Kidney epithelial cell (primary cell): ENCODE measurements around the gene NEU2. TPM values are rescaled to one million over a fixed set of nuclear protein-coding genes. Genes with fewer than 3 reads are reported as not detected.

Source experiments
- DNase-seq: peaks from one replicate; pipeline ENCODE4 v3.0.0-alpha.2; 2010; ENCODE audit warnings: low read depth
- H3K27me3 ChIP-seq: 2 replicates; pipeline ENCODE4 v1.6.0; 2011; ENCODE audit warnings: low read length; ENCODE audit not compliant: control insufficient read depth, insufficient read depth
- H3K36me3 ChIP-seq: 2 replicates; pipeline ENCODE4 v1.5.1; 2011; ENCODE audit warnings: low read length; ENCODE audit not compliant: control insufficient read depth, insufficient read depth
- H3K4me3 ChIP-seq: 2 replicates; pipeline ENCODE4 v1.5.1; 2011; ENCODE audit warnings: low read depth, mild to moderate bottlenecking, control low read depth, low read length
- total RNA-seq: library from RNA; depleted of rRNA; stranded (reverse); fragments of >200 nt; gene quantifications from 2 replicates; pipeline ENCODE4 v1.2.3, GENCODE V29; 2015
- TF ChIP-seq, protein P1 (sequence below): IDR thresholded peaks from 2 replicates; pipeline ENCODE4 v1.5.1; 2011; ENCODE audit warnings: mild to moderate bottlenecking, moderate library complexity, low read length, control low read depth, inconsistent platforms; ENCODE audit not compliant: insufficient read depth, poor library complexity, severe bottlenecking

NEU2 gene
- not detected in 2 replicates for total RNA-seq

DNA sequence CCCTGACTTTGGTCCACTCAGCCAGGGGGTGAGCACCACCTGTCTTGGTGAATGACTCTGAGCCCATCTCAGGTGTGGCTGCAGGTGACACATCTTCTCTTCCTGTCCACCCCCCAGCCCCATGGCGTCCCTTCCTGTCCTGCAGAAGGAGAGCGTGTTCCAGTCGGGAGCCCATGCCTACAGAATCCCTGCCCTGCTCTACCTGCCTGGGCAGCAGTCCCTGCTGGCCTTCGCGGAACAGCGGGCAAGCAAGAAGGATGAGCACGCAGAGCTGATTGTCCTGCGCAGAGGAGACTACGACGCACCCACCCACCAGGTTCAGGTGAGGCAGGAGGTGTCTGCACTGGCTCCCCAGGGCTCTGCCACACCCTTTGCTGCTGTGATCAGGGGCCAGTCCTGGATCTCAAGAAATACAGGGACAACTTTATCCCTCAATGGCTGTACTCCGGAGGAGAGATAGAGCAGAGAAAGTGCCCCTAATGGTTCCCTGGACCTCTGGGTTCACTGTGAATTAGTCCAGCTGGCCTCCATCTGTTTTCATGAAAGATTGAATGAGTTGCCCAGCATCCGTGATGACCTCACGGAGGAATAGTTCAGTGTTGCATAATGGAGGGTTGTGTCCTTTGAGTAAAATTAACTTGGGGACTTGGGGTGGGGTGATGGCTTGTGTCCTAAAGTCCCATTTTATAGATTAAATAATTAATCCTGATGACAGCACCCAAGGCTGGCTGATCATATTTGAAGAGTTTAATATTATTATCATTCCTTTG lies at the start of gene NEU2:
Gene NEU2, plus strand, starts transcription at position 122 of the 770 bp plus-strand sequence. Its CDS starts 0 bp downstream, at position 122.
- H3K4me3 ChIP-seq: no peak within 1 kb of the TSS
- TF ChIP-seq, protein P1, sequence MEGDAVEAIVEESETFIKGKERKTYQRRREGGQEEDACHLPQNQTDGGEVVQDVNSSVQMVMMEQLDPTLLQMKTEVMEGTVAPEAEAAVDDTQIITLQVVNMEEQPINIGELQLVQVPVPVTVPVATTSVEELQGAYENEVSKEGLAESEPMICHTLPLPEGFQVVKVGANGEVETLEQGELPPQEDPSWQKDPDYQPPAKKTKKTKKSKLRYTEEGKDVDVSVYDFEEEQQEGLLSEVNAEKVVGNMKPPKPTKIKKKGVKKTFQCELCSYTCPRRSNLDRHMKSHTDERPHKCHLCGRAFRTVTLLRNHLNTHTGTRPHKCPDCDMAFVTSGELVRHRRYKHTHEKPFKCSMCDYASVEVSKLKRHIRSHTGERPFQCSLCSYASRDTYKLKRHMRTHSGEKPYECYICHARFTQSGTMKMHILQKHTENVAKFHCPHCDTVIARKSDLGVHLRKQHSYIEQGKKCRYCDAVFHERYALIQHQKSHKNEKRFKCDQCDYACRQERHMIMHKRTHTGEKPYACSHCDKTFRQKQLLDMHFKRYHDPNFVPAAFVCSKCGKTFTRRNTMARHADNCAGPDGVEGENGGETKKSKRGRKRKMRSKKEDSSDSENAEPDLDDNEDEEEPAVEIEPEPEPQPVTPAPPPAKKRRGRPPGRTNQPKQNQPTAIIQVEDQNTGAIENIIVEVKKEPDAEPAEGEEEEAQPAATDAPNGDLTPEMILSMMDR: no peak
- no peaks in the 10 kb centered on the region for H3K27me3 ChIP-seq
- DNase-seq: no peak
- no peaks in the 10 kb centered on the region for H3K36me3 ChIP-seq

DNA sequence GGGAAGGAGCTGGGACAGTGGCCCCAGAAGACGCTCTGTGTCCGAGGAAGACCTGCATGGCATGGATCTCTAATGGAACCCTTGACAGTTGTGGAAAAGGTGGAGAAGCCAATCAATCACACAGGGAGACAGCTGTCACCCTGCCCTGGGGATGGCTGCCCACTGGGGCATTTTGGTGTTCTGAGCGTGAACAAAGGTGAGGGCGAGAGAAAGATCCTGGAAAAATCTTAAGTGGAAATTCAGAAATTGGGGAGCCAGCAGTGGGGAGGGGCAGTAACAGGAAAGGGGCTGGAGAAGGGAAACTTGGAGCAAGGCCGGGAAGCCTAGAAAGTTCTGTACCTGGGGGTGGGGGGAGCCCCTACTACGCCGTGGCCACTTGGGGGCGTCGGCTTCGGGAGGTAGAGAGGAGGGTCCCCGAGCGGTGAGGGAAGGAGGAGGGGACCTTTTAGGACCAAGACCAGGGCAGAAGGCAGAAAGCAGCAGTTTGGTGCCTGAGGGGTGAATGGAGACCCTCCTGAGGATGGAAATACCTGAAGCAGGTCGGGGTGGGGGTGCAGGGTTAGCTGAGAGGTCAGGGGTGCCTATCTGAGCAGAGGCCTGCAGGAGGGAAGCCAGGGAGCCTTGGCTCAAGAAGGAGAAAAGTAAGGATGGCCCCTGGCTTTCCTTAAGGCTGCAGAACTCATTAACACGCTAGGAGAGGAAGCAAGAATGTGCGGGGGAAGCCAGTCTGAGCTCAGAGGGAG lies 49.4 kb upstream of the NEU2 start:
- TF ChIP-seq, protein P1: no peak
- Histone ChIP-seq H3K4me3 (no peak overlapping the region), H3K36me3 (no peaks in the 10 kb centered on the region), H3K27me3 (no peaks in the 10 kb centered on the region)
- no peak for DNase-seq

DNA sequence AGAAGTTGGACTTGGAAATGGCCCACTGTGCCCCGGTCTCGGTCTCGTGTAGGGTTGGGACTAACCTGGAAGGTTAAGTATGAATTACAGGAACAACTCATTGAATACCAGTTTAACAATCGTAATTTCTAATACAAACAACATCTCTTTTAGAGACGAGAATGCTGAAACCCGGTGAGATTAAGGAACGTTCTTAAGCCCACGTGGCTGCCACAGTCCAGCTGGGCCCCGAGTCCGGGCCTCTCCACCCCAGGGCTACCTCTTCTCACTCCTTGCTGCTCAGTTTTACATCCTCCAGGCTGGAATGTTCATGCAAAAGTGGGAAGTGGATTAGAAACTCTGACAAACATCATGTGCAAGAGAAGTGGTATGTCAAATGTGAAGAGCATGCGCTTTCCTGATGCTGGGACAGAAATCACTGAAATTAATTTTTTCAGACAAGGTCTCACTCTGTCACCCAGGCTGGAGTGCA lies 48.8 kb upstream of the NEU2 start:
- no peaks in the 10 kb centered on the region for H3K27me3 ChIP-seq
- TF ChIP-seq, protein P1: no peak

DNA sequence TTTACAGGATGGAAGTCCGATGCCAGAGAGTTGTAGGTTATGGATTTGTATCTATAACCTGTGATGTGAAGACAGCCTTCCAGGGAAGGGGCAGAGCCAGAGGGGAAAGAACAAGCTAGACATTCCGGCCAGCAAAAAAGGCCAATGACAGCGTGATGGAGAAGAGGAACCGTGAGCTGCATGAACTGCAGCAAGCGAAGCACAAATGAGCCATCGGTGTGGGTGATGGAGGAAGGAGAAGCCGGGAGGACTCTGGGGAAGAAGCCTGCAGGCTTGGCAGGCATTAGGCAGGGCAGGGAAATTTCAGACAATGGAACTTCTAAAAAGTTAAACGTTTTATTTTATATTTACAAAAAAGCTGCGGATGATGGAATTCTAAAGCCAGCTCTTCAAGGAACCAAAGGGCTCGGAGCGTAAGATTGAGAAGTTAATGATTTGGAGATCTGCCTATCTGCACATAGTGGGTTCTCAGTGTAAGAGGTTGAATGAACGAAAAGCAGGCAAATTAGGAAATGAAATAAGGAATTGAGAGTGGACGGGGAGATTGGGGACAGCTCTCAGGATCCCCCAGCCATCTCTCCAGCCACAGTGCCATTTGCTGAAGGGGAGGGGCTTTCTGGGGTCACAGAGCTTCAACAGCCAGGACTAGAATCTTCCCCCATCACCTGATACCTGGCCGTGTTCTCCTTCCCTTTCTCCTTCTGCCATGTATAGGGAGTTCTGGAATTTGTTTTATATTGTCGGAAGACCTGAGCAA lies 47.8 kb upstream of the NEU2 start:
- H3K27me3 ChIP-seq: no peaks in the 10 kb centered on the region
- no peak overlapping the region for H3K4me3 ChIP-seq
- TF ChIP-seq, protein P1: no peak
- H3K36me3 ChIP-seq: no peaks in the 10 kb centered on the region
- no peak for DNase-seq

More for the DNA sequence above, 48.8 kb upstream of the NEU2 start:
- no peak for DNase-seq
- Histone ChIP-seq H3K36me3 (no peaks in the 10 kb centered on the region), H3K4me3 (no peak overlapping the region)

DNA sequence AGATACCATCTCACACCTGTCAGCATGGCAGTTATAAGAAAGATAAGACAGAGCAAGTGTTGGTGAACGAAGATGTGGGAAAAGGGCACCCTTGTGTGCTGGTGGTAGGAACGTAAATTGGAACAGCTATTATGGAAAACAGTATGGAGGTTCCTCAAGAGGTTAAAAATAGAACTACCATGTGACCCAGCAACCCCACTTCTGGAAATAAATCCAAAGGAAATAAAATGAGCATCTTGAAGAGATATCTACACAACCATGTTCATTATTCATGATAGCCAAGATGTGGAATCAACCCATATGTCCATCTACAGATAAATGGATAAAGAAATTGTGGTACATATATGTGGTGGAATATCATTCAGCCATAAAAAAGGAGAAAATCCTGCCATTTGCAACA lies 46.3 kb upstream of the NEU2 start:
- DNase-seq: no peak
- no peaks in the 10 kb centered on the region for H3K27me3 ChIP-seq
- H3K36me3 ChIP-seq: no peaks in the 10 kb centered on the region
- TF ChIP-seq, protein P1: no peak
- H3K4me3 ChIP-seq: no peak overlapping the region
